Heart left ventricle (tissue), 13 donors: ENCODE results near the gene PRDM5.

Experiments used
- CTCF ChIP-seq, 12 donors: fragments of 200-600 bp; sonication (generic) in 4 of 12; IDR thresholded peaks; one replicate each; pipeline versions ENCODE4 v1.5.0 to v1.8.0; 2018 to 2022; ENCODE audit warnings: antibody characterized with exemption in 12 of 12, mild to moderate bottlenecking in 5 of 12
- POLR2A ChIP-seq, 2 donors: fragments of 450-650 bp; IDR thresholded peaks; one replicate each; pipeline ENCODE4 v1.6.1; 2017; ENCODE audit warnings: antibody characterized with exemption in 2 of 2, mild to moderate bottlenecking in 2 of 2, moderate library complexity in 2 of 2
- donor health status: ischemic (EF 13 %, LVEDD 7.1; RV severe dilation, severe dysfunction).
- donor health status: DM: no; HTN: yes; CAD: no.
- donor health status: DM: no; HTN: no; CAD: no.
- donor health status: ischemic (EF 25% LVEDD 6.9; RV normal size, moderate dysfunction).
- donor health status: ischemic (EF 25% LVEDD 5.7; RV mildly dilated, moderate dysfunction).
- donor health status: ischemic (EF 35%, LVEDD 5.7; RV mildly dilated, moderate dysfunction).
- donor health status: nonischemic (EF 11% LVEDD 7.7; RV severe dilation, severe dysfunction).
- donor health status: DM: yes; HTN: yes; CAD: no.
- donor health status: PGD.
- donor health status: ischemic (EF 29% LVEDD 5.4; RV normal size, mild dysfunction).
- donor health status: nonischemic (EF 23%, LVEDD 6.1; RV moderate dilation, normal function).

DNA sequence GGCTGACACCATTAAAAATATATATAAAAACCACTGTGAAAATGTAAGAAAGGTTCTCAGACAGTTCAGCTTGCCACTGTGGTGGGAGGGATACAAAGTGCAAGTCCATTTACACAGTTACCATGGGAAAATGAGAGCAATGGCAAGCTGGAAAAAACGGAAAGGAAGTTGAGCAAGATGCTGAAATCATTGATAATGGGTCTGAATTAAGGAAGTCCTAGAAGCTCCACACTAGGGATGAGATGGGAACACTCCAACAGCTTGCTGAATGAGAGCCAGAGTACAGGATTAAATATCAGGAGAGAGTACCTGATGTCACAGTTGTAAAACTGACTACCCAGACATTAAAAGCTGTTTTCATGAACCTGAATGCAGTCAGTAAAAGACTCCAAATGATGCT, 218.6 kb downstream of the PRDM5 start:
- no peak for TF ChIP-seq CTCF (IDR thresholded peaks at IDR 0.05)
- TF ChIP-seq POLR2A (IDR thresholded peaks at IDR 0.05), result no peak
